ENCODE results near the gene FAM83E. TPM values are rescaled to one million over a fixed set of nuclear protein-coding genes. Genes with fewer than 3 reads are reported as not detected.

Gene FAM83E
- polyA plus RNA-seq, 2 of the 4 experiments (the other 2 are of a cell fraction), result 0.16 to 0.41 TPM

DNA sequence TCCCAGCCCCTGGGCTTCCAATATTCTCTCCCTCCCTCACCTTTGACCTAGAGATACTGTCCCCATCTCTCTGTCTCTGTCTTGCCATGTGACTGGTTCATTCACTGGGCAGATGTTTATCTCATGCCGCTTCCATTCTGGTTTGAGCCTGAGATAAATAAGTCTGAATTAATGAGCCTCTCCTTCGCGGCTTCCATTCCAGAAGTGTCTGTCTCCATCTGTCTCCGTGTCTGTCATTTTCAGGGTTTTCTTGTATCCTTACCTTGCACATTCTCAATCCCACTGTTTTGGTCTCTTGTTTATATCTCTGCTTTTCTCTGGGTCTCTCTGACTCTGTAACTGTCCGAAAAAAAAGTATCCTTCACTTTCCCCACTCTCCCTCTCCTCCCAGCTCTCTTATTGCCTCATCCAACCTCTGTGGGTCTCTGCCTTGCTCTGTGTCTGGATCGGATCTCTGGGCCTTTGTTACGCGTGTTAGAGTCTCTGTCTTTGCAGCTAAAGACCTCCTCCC is 8.7 kb upstream of the FAM83E start:
- Histone ChIP-seq H3K4me1 (peaks cover 27% of the 10 kb centered on the region), H3K27ac (peak overlapping the region; percentile 61 to 76), H3K9me3 (no peaks in the 10 kb centered on the region), H3K4me2 (peak overlapping the region; percentile 72), H3K4me3 (no peak overlapping the region)
- 66% methylated on average over 8 of the region's 8 CpGs for WGBS (ENCODE audit: missing lambda C conversion rate)
- no peak for TF ChIP-seq NFE2L2 (conservative IDR thresholded peaks at IDR 0.05; ENCODE audit: low read length)
- TF ChIP-seq GATA3 (IDR thresholded peaks at IDR 0.05; ENCODE audit: borderline replicate concordance), result no peak
- TF ChIP-seq EHF (CRISPR knock-in tag; IDR thresholded peaks at IDR 0.05), result no peak
- no peak for TF ChIP-seq RFX5 (IDR thresholded peaks at IDR 0.05)
- TF ChIP-seq, protein P1, sequence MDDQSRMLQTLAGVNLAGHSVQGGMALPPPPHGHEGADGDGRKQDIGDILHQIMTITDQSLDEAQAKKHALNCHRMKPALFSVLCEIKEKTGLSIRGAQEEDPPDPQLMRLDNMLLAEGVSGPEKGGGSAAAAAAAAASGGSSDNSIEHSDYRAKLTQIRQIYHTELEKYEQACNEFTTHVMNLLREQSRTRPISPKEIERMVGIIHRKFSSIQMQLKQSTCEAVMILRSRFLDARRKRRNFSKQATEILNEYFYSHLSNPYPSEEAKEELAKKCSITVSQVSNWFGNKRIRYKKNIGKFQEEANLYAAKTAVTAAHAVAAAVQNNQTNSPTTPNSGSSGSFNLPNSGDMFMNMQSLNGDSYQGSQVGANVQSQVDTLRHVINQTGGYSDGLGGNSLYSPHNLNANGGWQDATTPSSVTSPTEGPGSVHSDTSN (IDR thresholded peaks at IDR 0.05), result no peak
- TF ChIP-seq HOXA7 (CRISPR knock-in tag; IDR thresholded peaks at IDR 0.05), result no peak
- TF ChIP-seq, protein P2, sequence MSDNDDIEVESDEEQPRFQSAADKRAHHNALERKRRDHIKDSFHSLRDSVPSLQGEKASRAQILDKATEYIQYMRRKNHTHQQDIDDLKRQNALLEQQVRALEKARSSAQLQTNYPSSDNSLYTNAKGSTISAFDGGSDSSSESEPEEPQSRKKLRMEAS (IDR thresholded peaks at IDR 0.05), result no peak
- TF ChIP-seq RCOR1 (IDR thresholded peaks at IDR 0.05; ENCODE audit: low read depth, low read length), result no peak
- TF ChIP-seq EHMT2 (IDR thresholded peaks at IDR 0.05; ENCODE audit: low read depth), result no peak
- TF ChIP-seq CHD2 (IDR thresholded peaks at IDR 0.05; ENCODE audit: low read length, partially characterized antibody), result no peak
- FAIRE-seq (no peak), ATAC-seq (no peak), DNase-seq (ENCODE audit: low read depth in 1 of 2, low spot score in 1 of 2) (no peak)
- CTCF ChIA-PET, result interaction anchor here (0.5 to 1.6 kb wide), 10 partner anchors 8 to 117 kb away, joined by 3 to 5 read pairs (median 3); partner anchors contain the start of genes CA11 and FAM83E
- POLR2A ChIA-PET, result interaction anchor here (0.7 to 1.1 kb wide), 4 partner anchors 9 to 62 kb away, joined by 3 to 9 read pairs (median 4); partner anchors contain the start of gene FAM83E

DNA sequence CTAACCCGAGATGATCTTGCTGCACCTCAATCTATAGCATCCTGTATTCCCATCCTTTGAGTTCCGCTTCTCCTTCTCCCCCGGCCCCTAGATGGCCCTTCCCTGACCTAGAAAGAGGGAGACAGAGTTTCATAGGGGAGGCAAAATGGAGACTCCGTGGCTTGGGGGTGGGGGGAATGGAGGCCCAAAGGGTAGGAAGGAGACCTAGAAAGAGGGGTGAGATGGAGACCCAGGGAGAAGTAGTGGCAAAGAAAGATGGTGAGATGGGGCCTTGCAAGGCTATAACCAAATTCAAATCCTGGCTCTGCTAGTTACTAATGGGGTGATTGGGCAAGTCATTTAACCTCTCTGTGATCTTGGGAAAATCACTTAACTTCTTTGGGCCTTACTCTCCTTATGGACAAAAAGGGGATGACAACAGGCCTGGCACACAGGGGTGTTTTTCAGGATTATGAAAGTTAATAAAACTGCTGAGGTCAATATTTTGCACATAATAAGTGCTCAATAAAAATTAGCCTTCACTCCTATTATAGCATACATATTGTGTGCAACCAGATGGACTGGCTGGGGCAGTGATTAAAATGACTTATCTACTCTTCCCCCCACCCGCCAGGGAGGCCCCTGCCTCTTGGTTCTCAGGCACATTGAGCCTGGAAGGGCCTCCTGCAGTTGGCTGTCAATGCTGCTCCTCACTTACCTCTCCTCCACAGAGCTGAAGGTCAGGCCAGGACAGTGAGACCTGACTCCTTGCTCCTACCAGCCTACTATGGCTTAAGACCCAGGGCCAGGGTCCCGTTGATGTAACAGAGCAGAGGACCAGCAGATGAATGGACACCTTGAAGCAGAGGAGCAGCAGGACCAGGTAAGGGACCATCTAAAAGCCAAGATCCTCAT is 5.1 kb upstream of the FAM83E start:
- no peak for FAIRE-seq
- peak in 1 of 2 experiments; percentile 2; a peak in 2 of 6 replicates for ATAC-seq
- no peak for DNase-seq (ENCODE audit: low read depth in 1 of 2, low spot score in 1 of 2)
- H3K4me3 ChIP-seq, result peak overlapping the region; percentile 68
- POLR2A ChIA-PET, result interaction anchor here (0.6 to 3.6 kb wide), 30 partner anchors 8 to 357 kb away, joined by 3 to 70 read pairs (median 6); partner anchors contain the start of genes CA11, DBP, IZUMO1 and KDELR1
- WGBS (ENCODE audit: missing lambda C conversion rate), result 36% methylated on average over 6 of the region's 6 CpGs
- peak overlapping the region; percentile 89 to 90 for H3K27ac ChIP-seq
- CTCF ChIA-PET, result interaction anchor here (0.6 to 5.4 kb wide), 7 partner anchors 8 to 349 kb away, joined by 3 to 55 read pairs (median 3); partner anchors contain the start of genes CA11 and SPACA4
- peaks cover 48% of the 10 kb centered on the region for H3K4me1 ChIP-seq
- H3K4me2 ChIP-seq, result peak overlapping the region; percentile 78
- no peaks in the 10 kb centered on the region for H3K9me3 ChIP-seq
- TF ChIP-seq, protein P3, sequence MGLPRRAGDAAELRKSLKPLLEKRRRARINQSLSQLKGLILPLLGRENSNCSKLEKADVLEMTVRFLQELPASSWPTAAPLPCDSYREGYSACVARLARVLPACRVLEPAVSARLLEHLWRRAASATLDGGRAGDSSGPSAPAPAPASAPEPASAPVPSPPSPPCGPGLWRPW (IDR thresholded peaks at IDR 0.05), result no peak
- no peak for TF ChIP-seq ZFP36 (IDR thresholded peaks at IDR 0.05; ENCODE audit: borderline replicate concordance, partially characterized antibody)
- TF ChIP-seq CHD2 (IDR thresholded peaks at IDR 0.05; ENCODE audit: low read length, partially characterized antibody), result no peak
- peak; percentile 99 for TF ChIP-seq CHD4 (IDR thresholded peaks at IDR 0.05; ENCODE audit: borderline replicate concordance)
- 0 out of 2 replicates have a peak, but pooled peaks have one; percentile 32 for TF ChIP-seq HOXA7 (CRISPR knock-in tag; IDR thresholded peaks at IDR 0.05)
- TF ChIP-seq EHF (CRISPR knock-in tag; IDR thresholded peaks at IDR 0.05), result no peak
- TF ChIP-seq HOXB5 (CRISPR knock-in tag; IDR thresholded peaks at IDR 0.05), result no peak
- no peak for TF ChIP-seq POLR2A (IDR thresholded peaks at IDR 0.05; ENCODE audit: low read length)
- no peak for TF ChIP-seq GATA3 (IDR thresholded peaks at IDR 0.05; ENCODE audit: borderline replicate concordance)
- TF ChIP-seq CBX2 (IDR thresholded peaks at IDR 0.05; ENCODE audit: borderline replicate concordance, low read depth), result no peak
- TF ChIP-seq FOSL2 (IDR thresholded peaks at IDR 0.05), result no peak
- TF ChIP-seq FOSL2 (CRISPR knock-in tag; IDR thresholded peaks at IDR 0.05), result no peak; the same call in 1 of the 2 replicates
- no peak for TF ChIP-seq NPAS2 (CRISPR knock-in tag; IDR thresholded peaks at IDR 0.05; ENCODE audit: borderline replicate concordance)
- TF ChIP-seq, protein P4, sequence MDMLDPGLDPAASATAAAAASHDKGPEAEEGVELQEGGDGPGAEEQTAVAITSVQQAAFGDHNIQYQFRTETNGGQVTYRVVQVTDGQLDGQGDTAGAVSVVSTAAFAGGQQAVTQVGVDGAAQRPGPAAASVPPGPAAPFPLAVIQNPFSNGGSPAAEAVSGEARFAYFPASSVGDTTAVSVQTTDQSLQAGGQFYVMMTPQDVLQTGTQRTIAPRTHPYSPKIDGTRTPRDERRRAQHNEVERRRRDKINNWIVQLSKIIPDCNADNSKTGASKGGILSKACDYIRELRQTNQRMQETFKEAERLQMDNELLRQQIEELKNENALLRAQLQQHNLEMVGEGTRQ (IDR thresholded peaks at IDR 0.05), result no peak
- TF ChIP-seq, protein P2 (IDR thresholded peaks at IDR 0.05), result no peak
- TF ChIP-seq, protein P5, sequence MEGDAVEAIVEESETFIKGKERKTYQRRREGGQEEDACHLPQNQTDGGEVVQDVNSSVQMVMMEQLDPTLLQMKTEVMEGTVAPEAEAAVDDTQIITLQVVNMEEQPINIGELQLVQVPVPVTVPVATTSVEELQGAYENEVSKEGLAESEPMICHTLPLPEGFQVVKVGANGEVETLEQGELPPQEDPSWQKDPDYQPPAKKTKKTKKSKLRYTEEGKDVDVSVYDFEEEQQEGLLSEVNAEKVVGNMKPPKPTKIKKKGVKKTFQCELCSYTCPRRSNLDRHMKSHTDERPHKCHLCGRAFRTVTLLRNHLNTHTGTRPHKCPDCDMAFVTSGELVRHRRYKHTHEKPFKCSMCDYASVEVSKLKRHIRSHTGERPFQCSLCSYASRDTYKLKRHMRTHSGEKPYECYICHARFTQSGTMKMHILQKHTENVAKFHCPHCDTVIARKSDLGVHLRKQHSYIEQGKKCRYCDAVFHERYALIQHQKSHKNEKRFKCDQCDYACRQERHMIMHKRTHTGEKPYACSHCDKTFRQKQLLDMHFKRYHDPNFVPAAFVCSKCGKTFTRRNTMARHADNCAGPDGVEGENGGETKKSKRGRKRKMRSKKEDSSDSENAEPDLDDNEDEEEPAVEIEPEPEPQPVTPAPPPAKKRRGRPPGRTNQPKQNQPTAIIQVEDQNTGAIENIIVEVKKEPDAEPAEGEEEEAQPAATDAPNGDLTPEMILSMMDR (IDR thresholded peaks at IDR 0.05), result no peak
- TF ChIP-seq RFX5 (IDR thresholded peaks at IDR 0.05), result no peak; the same call in 1 of the 2 replicates
- TF ChIP-seq MAZ (IDR thresholded peaks at IDR 0.05; ENCODE audit: borderline replicate concordance, low read depth, low read length), result no peak; the same call in 1 of the 2 replicates
- TF ChIP-seq HEYL (CRISPR knock-in tag; IDR thresholded peaks at IDR 0.05), result no peak
- TF ChIP-seq BHLHE40 (IDR thresholded peaks at IDR 0.05; ENCODE audit: low read depth, low read length), result no peak
- peak; percentile 20; the same call in 1 of the 2 replicates for TF ChIP-seq RARB (CRISPR knock-in tag; IDR thresholded peaks at IDR 0.05)
- peak; percentile 97 for TF ChIP-seq HDAC2 (IDR thresholded peaks at IDR 0.05)
- TF ChIP-seq RNF2 (IDR thresholded peaks at IDR 0.05; ENCODE audit: borderline replicate concordance, low read depth), result no peak
- no peak for TF ChIP-seq FOXS1 (CRISPR knock-in tag; IDR thresholded peaks at IDR 0.05)
- TF ChIP-seq SREBF2 (IDR thresholded peaks at IDR 0.05), result no peak
- 0 out of 2 replicates have a peak, but pooled peaks have one; percentile 84 for TF ChIP-seq TP53 (CRISPR knock-in tag; IDR thresholded peaks at IDR 0.05)
- TF ChIP-seq JUN (IDR thresholded peaks at IDR 0.05), result no peak
- peak; percentile 75 for TF ChIP-seq MAFK (IDR thresholded peaks at IDR 0.05; ENCODE audit: partially characterized antibody)
